EL (cell line): ENCODE results near the gene ZC3H12A.
A peak's percentile ranks its signal among the peaks of the same experiment; 100 is the strongest.
"Not testable (repeated sequence)": the region's sequence is repeated elsewhere in the genome, so short reads cannot be mapped to it uniquely, and the experiment has no call there.

Experiments used
- DNase-seq: peaks from one replicate; pipeline ENCODE4 v3.0.0-alpha.2; 2016

Gene ZC3H12A

DNA sequence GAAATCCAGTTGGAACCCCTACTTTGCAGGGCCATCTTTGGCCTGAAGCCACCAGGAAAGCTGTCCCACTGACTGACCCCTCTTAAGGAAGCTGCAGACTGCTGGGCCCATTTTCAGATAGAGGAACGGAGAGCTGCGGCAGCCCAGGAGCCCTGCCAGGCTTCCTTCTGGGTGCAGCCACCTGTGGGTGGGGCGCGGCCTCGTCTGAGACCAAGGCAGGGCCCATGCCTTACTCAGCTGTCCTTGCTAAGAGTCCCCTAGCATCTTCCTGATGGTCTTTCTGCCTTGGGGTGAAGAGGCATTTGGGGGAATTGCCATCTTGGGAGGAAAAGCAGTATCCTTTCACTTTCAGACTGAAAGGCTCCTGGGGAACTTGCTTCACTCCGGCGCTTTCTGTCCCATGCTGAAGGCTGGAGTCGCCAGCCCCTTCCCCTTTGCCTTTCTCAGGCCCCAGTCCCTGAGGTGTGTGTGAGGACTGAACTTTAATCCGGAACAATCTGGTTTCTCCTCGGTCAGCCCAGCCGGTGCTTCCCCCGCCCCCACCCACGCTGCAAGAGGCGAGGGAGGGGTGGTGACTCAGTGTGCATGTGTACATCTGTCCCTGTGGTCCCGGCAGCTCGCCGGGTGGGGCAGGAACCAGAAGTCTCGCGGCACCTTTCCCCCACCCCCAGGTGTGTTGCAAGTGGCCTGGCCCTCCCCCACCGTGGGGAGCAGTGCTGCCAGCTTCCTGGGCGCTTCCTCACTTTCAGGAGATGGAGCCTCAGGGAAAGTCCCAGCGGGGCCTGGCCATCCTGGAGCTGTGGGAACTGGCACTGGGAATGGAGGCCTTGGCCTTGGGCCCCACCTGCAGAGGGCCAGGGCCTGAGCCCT lies 5.1 kb downstream of the ZC3H12A start:
- peak; percentile 86 for DNase-seq

DNA sequence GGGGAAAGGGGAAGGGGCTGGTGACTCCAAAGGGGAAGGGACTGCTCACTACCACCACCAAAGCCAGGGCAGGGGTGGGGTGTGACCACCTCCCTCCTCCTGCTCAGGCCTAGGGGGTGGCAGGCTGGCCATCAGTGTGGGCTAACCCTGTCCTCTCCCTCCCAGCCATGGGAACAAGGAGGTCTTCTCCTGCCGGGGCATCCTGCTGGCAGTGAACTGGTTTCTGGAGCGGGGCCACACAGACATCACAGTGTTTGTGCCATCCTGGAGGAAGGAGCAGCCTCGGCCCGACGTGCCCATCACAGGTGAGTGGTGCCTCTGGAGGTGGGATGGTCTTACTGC lies 5.7 kb downstream of the ZC3H12A start:
- no peak for DNase-seq

DNA sequence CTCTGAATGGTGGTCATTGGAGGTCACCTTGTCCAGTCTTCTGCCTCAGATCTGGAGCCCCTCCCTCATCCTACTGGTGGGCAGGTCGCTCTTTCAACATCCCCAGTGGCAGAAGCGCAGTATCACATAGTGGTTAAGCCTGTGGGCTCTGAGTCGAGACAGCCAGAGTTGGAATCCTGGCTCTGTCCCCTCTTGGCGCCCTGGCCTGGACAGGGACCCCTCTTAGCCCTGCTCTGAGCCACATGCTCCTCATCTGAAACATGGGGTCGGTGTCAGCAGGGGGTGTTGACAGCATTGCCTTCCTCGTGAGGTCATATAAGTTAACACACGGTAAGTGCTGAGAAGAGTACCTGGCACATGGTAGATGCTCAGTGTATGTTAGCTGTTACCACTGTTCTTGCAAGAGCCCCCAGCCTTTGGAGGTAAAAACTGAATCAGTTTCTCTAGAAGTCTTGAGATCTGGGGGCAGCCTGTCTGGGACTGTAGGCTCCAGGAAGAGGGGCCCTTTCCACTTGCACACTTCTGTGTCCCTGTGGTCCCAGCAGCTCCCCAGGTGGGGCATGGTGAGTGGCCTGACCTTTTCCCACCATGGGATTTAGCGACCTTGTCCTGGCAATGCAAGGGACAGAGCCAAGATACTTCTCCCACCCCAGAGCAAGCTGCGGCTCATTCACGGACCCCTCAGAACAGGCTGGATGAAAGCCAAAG lies 6.4 kb downstream of the ZC3H12A start:
- DNase-seq: no peak

DNA sequence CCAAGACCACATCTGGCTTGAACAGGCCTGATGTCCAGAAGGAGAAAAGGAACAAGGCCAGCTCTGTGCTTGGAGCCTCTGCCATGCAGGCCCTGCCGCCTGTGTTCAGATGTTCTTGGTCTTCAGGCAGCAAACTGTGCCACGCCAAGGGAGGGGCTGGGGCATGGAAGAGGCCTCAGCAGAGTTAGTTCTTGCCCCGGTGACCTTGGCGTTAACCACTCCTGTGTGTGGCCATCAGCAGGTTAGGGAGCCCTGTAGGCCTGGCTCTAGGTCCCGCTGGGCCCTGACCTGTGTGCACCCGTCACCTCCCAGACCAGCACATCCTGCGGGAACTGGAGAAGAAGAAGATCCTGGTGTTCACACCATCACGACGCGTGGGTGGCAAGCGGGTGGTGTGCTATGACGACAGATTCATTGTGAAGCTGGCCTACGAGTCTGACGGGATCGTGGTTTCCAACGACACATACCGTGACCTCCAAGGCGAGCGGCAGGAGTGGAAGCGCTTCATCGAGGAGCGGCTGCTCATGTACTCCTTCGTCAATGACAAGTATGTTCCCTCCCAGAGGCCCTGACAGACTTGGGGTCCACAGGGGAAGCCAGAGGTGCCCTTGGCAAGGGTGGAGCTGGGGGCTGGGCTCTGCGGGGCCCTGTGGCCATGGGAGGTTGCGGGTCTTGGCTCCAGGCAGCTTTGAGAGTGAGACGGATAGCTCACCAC lies 7.1 kb downstream of the ZC3H12A start:
- DNase-seq: no peak

DNA sequence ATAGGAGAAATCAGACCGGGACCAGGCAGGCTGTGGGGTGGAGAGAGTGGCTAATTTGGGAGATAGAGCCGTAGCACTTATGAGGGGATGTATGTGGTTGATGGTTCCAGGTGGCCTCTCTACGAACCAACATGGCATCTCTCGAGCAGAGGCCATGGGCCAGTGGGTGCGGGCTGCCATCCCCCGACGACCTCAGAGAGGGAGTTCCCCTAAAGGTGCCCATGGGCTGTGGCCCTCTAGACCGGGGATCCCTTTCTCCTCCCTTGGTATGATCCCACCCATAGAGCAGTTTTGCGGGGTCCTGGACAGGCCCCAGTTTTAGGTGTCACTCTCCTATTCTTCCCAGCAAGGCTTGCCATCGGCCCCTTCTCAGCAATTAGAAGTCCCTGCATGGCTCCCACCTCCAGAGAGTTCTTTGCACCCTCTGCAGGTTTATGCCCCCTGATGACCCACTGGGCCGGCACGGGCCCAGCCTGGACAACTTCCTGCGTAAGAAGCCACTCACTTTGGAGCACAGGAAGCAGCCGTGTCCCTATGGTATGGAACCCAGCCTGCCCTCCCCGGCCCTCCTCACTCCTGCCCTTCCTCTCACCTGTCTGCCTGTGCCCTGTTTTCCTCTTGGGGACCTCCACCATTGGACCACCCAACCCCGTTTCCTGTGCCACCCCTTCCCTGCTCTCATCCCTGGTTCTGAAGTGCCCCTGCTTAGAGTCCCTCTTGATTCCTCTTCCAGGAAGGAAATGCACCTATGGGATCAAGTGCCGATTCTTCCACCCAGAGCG lies 7.8 kb downstream of the ZC3H12A start:
- DNase-seq: no peak

DNA sequence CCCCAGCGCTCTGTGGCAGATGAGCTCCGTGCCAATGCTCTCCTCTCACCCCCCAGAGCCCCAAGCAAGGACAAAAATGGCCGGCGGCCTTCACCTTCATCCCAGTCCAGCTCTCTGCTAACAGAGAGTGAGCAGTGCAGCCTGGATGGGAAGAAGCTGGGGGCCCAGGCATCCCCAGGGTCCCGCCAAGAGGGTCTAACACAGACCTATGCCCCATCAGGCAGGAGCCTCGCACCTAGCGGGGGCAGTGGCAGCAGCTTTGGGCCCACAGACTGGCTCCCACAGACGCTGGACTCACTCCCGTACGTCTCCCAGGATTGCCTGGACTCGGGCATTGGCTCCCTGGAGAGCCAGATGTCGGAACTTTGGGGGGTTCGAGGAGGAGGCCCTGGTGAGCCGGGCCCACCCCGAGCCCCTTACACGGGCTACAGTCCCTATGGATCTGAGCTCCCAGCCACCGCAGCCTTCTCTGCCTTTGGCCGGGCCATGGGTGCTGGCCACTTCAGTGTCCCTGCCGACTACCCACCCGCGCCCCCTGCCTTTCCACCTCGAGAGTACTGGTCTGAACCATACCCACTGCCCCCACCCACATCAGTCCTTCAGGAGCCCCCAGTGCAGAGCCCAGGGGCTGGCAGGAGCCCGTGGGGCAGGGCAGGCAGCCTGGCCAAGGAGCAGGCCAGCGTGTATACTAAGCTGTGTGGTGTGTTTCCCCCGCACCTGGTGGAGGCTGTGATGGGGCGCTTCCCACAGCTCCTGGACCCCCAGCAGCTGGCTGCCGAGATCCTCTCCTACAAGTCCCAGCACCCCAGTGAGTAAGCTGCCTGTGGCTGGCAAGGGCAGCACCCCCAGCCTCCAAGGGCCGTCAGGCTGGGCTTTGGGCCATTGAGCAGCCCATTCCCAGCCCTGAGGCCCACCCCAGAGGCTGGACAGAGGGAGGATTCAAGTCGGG lies 8.7 kb downstream of the ZC3H12A start:
- no peak for DNase-seq

DNA sequence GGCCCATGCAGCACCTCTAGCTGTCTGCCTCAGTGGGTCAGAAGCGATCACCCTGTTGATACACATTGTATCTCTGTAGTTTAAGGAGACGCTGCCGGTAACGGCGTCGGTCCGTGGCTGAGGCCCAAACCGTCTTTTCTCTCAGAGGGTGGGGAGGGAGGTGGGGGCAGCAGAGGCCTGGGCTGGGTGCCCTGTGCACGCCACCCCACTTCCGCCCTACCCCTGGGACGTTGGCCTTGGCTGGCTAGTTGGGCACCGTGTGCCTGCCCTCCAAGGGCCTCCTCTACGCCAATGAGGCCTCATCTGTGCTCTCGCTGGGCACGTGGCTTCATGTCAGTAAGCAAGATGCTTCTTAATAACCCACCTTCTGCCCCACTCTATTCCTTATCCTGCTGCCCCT lies 9.4 kb downstream of the ZC3H12A start:
- DNase-seq: no peak

DNA sequence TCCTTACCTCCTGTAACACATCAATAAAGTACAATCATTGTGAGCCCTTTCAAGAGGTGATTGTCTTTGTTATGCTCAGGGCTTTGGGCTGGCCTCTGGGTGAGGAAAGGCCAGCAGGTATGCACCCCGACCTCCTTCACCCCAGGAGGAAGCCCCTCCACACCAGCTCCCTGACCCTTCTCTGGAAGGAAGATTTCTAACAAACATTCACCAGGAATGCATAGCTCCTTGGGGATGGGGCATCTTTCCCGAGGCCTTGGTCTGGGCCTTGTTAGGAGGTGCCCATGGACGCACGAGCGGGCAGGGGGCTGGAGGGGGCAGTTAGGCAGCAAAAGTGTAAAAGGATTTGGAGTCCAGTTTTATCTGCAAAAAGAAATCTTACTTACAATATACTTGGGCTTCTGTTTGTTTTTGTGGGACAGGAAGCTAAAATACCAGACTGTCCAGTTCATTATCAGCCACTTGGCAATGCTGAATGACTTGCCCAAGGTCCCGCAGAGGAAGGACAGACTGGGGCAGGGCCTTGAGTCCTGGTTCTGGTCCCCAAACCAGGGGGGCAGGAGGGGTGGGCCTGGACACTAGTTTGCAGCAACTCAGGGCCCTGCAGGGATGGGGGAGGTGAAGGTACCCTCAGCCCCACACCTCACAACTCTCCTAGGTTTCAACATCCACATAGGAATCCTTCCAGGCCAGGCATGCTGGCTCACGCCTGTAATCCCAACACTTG lies 10.1 kb downstream of the ZC3H12A start:
- DNase-seq: no peak

DNA sequence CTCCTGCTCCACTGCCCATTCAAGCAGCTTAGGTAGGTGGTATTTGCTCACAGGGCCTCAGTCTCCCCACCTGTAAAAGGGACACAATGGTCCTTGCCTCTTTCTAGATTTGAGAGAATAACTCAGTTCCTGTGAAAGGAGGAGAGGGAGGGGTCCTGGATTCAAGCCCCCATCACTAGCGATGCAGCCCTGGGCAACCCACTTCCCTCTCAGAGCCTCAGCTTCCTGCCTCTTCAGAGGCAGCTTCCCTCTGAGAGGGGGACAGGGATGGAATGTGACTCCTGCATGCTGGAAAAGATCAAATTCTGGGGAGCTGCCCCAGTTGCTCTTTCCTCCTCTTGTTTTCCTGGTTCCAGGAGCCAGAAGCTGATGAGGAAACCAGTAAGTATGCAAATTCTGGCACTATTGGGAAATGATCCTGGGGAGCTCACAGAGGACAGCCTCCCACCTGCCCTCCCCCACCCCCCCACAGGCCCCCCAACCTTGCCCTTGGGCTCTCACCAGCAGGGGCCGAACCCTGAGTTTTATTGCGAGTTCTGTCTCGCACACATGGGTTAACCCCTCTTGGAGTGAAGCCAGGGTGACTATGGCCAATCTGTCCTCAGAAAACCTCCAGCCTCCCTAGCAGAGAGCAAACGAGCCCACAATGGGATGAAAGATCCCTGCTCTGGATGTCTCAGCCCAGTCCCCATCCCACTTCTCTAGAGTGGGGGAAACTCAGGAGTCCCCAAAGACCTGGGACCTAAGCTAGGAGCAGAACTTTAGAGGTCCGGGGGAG lies 11.7 kb downstream of the ZC3H12A start:
- no peak for DNase-seq

DNA sequence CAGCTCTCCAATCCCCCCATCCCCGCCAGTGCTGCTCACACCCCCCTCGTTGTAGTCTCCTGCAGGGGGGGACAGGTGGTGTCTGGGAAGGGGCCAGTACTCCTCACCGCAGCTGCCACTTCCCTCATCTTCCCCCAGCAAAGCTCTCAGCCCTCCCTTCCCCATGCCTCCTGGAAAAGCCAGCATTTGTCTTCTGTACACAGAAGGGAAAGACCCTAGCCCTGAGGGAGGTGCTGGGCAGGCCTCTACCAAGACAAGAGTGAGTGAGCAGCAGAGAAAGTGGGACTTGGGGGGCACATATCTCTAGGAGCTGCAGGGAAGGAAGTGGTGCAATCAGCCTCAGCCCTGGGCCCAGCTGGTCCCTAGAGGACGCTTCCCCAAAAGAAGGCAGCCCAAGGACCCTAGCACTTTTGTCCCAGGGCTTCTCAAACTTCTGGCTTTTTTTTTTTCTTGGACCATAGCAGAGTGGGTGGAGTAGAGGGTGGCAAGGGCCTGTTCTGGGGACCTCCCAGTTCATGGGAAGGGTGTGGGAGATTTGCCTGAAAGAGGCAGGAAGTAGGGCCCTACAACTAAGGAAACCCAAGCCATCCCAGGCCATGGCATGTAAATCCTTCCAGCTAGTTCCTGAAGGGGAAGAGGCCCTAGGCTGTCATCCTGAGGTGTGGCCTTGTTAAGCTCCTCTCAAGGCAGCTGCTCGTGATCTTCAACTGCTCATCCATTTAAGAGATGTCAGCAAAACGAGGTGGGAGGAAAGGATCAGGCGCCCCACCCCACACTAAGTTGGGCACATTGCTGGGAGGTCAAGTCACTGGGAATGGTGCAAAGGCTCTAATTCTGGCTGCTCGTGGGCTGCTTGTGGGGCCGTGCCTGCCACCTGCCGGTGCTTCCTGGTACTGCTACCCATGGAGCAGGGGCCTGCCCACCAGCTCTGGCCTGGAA lies 12.6 kb downstream of the ZC3H12A start:
- DNase-seq: peak; percentile 73

DNA sequence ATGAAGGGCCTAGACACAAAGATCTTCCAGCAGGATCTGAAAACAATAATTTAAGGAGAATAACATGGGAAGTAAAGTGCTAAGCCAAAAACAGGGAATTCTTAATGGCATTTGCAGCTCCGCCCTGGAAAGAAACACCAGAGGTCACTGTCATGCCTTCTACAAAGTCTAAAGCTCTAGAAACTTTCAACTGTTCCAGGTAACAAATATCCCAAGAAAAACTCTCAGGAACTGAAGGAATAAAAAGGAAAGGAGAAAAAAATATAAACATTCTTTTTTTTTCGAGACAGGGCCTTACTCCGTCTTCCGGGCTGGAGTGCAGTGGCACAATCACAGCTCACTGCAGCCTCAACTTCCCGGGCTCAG lies 13.2 kb downstream of the ZC3H12A start:
- no peak for DNase-seq

DNA sequence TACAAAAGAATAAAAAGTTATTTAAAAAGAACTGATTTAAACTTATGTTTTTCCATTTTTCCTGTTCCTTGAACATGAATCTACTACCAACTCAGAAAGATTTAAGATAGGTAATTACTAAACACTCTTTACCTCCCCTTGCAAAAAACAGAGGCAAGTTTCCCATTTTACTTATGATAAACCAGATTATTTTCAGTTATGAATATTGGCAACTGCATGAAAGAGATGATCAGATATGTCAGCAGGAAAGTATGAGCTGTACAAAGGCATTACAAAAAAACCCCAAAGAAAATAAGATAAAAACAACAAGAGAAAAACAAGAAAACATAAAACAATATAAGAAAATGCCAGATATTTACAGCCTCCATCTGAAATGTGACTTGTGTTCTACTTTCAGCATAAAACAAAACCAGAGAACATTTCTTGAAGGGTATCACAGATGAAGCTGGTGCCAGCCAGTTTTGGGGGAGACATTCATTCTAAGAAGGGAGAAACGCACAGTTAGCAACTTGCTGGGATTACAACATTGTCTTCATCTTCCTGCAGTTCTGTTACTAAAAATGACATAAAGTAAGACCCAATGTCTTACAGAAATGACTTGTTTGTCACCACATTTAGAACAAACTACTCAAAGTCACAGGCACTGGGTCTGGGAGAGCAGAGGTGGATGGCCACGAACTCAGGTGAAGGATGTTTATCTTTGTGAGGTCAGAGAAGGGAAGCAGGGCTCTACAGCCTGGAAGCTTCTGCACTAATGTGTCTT lies 19.1 kb downstream of the ZC3H12A start:
- DNase-seq: no peak

DNA sequence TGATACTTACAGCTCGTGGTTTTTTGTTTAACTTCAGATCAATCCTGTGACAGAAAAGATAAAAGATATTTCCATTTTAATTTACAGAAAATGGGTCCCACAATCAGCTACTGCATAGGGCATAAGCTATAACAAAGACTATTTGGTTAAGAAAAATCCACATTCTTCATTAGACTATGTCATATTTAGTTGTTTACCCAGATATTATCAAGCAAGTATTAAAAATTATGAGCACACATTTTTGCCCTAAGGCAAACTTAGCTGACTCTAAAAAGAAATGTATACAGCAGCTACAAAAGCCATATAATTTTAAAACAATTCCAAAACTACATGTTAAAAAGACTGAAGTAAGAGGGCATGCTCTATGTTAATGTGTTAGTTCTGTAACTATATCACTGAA lies 21.5 kb downstream of the ZC3H12A start:
- peak; percentile 63 for DNase-seq

DNA sequence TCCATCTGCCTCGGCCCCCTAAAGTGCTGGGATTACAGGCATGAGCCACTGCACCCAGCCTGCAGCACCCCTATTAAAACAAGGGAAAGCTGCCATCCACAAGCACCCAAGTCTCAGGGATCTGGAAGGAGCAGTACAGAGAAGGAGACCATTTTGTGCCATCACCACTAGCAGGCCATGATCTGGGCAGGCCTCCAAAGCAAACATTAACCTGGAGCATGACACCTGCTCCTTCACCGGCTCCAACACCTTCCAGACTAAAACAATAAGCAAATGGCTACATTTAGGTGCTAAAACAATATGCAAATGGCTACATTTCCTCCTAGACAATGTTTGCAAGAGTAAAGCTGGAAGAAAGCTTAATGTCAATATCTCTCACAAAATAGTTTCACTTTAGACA lies 23.5 kb downstream of the ZC3H12A start:
- no peak for DNase-seq

DNA sequence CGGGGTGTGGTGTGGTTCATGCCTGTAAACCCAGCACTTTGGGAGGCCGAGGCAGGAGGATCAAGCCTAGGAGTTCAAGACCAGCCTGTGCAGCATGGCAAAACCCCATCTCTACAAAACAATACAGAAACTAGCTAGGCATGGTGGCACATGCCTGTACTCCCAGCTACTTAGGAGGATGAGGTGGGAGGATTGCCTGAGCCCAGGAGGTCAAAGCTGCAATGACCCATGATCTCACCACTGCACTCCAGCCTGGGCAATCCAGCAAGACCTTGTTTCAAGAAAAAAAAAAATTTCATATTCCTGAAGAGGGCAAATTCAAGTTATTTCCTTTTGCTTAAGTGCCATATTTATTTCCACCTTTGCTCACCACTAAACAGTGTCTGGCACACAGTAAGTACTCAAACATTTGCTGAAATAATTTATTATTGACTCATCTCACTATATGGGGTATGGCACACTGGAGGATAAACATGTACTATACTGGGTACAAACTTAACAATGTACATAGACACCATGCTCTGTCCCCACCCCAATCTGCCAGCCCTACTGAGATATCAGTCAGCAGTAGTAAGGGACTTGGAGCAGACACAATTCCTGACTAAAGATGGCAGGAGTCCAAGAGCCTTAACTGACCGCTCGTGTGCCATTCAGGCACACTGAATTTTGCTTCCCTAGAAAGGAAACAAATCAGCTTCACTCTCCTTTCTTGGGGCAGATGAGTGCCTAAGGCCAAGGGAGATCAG lies 24.7 kb downstream of the ZC3H12A start:
- DNase-seq: peak; percentile 84

DNA sequence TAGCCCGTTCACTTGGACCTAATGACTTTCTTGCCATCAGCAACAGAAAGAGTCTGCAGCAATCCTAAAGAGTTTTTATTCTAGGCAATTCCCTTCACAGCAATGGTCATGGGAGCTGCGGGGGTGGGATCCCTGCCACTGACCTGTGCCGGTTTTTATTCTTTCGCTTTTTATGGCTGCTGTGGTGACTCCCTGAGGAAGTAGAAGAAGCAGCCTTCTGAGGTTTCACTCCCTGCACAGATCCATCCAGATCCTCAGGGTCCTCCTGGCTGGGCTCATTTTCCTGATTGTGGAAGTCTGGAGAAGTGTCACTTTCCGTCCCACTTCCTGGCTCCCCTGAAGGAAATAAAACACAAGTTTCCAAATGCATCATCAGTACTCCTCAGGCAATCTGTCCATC lies 27.3 kb downstream of the ZC3H12A start:
- DNase-seq: no peak

DNA sequence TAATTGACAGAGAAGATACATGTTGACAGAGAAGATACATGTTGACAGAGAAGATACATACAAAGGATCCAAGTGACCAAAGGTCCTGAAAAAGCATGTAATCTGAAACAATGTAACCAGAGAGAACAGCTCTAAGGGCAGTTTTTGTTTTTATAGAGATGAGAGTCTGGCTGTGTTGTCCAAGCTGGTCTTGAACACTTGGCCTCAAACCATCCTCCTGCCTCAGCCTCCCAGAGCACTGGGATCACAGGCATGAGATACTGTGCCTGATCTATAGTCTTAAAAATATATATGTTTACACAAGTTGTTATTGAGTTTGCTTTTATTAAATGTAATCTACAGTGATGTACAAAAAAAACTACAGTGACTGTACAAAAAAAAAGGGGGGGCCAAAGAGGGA lies 27.7 kb downstream of the ZC3H12A start:
- DNase-seq: no peak

DNA sequence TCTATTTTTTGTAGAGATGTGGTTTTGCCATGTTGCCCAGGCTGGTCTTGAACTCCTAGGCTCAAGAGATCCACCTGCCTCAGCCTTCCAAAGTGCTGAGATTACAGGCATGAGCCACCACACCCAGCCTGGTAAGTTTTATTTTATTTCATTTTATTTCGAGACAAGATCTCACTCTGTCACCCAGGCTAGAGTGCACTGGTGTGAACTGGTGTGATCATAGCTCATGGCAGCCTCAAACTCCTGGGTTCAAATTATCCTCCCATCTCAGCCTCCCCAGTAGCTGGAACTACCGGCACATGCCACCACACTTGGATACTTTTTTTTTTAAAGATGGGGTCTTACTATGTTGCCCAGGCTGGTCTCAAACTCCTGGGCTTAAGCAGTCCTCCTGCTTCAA lies 28.4 kb downstream of the ZC3H12A start:
- not testable (repeated sequence) for DNase-seq
